ENCODE data around the gene ABCB4.

The ABCB4 gene

GRCh38 chr7:87414794-87415188, 60.7 kb downstream of the ABCB4 start:
- DNase-seq (ENCODE audit: insufficient read length) (no peak), FAIRE-seq (no peak)
- TF ChIP-seq POLR2A (IDR thresholded peaks at IDR 0.05; ENCODE audit: low read depth, low read length) = no peak
- no peak for TF ChIP-seq TAF1 (IDR thresholded peaks at IDR 0.05; ENCODE audit: borderline replicate concordance, low read depth, low read length)
- no peak for TF ChIP-seq POLR2AphosphoS5 (IDR thresholded peaks at IDR 0.05; ENCODE audit: low read depth, low read length)

- TF ChIP-seq POLR2A (IDR thresholded peaks at IDR 0.05; ENCODE audit: low read depth, low read length) = no peak
- TF ChIP-seq POLR2AphosphoS5 (IDR thresholded peaks at IDR 0.05; ENCODE audit: low read depth, low read length) = no peak
- no peak for TF ChIP-seq TAF1 (IDR thresholded peaks at IDR 0.05; ENCODE audit: borderline replicate concordance, low read depth, low read length)
- FAIRE-seq (no peak), DNase-seq (ENCODE audit: insufficient read length) (no peak)
Measured at GRCh38 chr7:87413951-87414793, 61.3 kb downstream of the ABCB4 start.

GRCh38 chr7:87413029-87413428, 62.5 kb downstream of the ABCB4 start:
- DNase-seq (ENCODE audit: insufficient read length) = no peak
- no peak for FAIRE-seq
- no peak for TF ChIP-seq POLR2AphosphoS5 (IDR thresholded peaks at IDR 0.05; ENCODE audit: low read depth, low read length)

GRCh38 chr7:87411186-87411585, 64.3 kb downstream of the ABCB4 start:
- FAIRE-seq = no peak
- no peak for TF ChIP-seq POLR2A (IDR thresholded peaks at IDR 0.05; ENCODE audit: low read depth, low read length)
- TF ChIP-seq POLR2AphosphoS5 (IDR thresholded peaks at IDR 0.05; ENCODE audit: low read depth, low read length) = no peak
- TF ChIP-seq TAF1 (IDR thresholded peaks at IDR 0.05; ENCODE audit: borderline replicate concordance, low read depth, low read length) = no peak
- no peak for DNase-seq (ENCODE audit: insufficient read length)

GRCh38 chr7:87404674-87405073, 70.8 kb downstream of the ABCB4 start:
- TF ChIP-seq POLR2AphosphoS5 (IDR thresholded peaks at IDR 0.05; ENCODE audit: low read depth, low read length) (no peak), POLR2A (IDR thresholded peaks at IDR 0.05; ENCODE audit: low read depth, low read length) (no peak), TAF1 (IDR thresholded peaks at IDR 0.05; ENCODE audit: borderline replicate concordance, low read depth, low read length) (no peak)
- DNase-seq (ENCODE audit: insufficient read length) = no peak
- FAIRE-seq = no peak

- DNase-seq (ENCODE audit: insufficient read length) (no peak), FAIRE-seq (no peak)
- TF ChIP-seq POLR2AphosphoS5 (IDR thresholded peaks at IDR 0.05; ENCODE audit: low read depth, low read length) (no peak), POLR2A (IDR thresholded peaks at IDR 0.05; ENCODE audit: low read depth, low read length) (no peak), TAF1 (IDR thresholded peaks at IDR 0.05; ENCODE audit: borderline replicate concordance, low read depth, low read length) (no peak)
Measured at GRCh38 chr7:87398446-87398845, 77.0 kb downstream of the ABCB4 start.

GRCh38 chr7:87395442-87396020, 79.9 kb downstream of the ABCB4 start:
- TF ChIP-seq POLR2AphosphoS5 (IDR thresholded peaks at IDR 0.05; ENCODE audit: low read depth, low read length) (no peak), TAF1 (IDR thresholded peaks at IDR 0.05; ENCODE audit: borderline replicate concordance, low read depth, low read length) (no peak), POLR2A (IDR thresholded peaks at IDR 0.05; ENCODE audit: low read depth, low read length) (no peak)
- no peak for FAIRE-seq
- no peak for DNase-seq (ENCODE audit: insufficient read length)

- TF ChIP-seq TAF1 (IDR thresholded peaks at IDR 0.05; ENCODE audit: borderline replicate concordance, low read depth, low read length) (no peak), POLR2A (IDR thresholded peaks at IDR 0.05; ENCODE audit: low read depth, low read length) (no peak), POLR2AphosphoS5 (IDR thresholded peaks at IDR 0.05; ENCODE audit: low read depth, low read length) (no peak)
- DNase-seq (ENCODE audit: insufficient read length) (no peak), FAIRE-seq (no peak)
Measured at GRCh38 chr7:87391020-87391701, 84.3 kb downstream of the ABCB4 start.

- FAIRE-seq (no peak), DNase-seq (ENCODE audit: insufficient read length) (no peak)
- TF ChIP-seq POLR2AphosphoS5 (IDR thresholded peaks at IDR 0.05; ENCODE audit: low read depth, low read length) = no peak
- no peak for TF ChIP-seq POLR2A (IDR thresholded peaks at IDR 0.05; ENCODE audit: low read depth, low read length)
Measured at GRCh38 chr7:87380905-87381304, 94.6 kb downstream of the ABCB4 start.

- FAIRE-seq = peak; percentile 27
- DNase-seq (ENCODE audit: insufficient read length) = no peak
- TF ChIP-seq TAF1 (IDR thresholded peaks at IDR 0.05; ENCODE audit: borderline replicate concordance, low read depth, low read length) = no peak
- TF ChIP-seq POLR2A (IDR thresholded peaks at IDR 0.05; ENCODE audit: low read depth, low read length) = no peak
- TF ChIP-seq POLR2AphosphoS5 (IDR thresholded peaks at IDR 0.05; ENCODE audit: low read depth, low read length) = no peak
Measured at GRCh38 chr7:87375662-87376435, 99.6 kb downstream of the ABCB4 start.

GRCh38 chr7:87370660-87371180, 104.8 kb downstream of the ABCB4 start:
- TF ChIP-seq TAF1 (IDR thresholded peaks at IDR 0.05; ENCODE audit: borderline replicate concordance, low read depth, low read length) (no peak), POLR2A (IDR thresholded peaks at IDR 0.05; ENCODE audit: low read depth, low read length) (no peak), POLR2AphosphoS5 (IDR thresholded peaks at IDR 0.05; ENCODE audit: low read depth, low read length) (no peak)
- DNase-seq (ENCODE audit: insufficient read length) (no peak), FAIRE-seq (no peak)
